Natural killer cell (primary cell): Measurements from ENCODE around the gene NEK4. TPM values are rescaled to one million over a fixed set of nuclear protein-coding genes. Genes with fewer than 3 reads are reported as not detected.
"Not testable (repeated sequence)": the region's sequence is repeated elsewhere in the genome, so short reads cannot be mapped to it uniquely, and the experiment has no call there.

ENCODE experiments used
- ATAC-seq, 3 donors: fragments of 150-1000 bp in 2 of 3; fragments of 200-7000 bp in 1 of 3; cut with Tn5 transposase; 1 replicate in 1 of 3; 2 replicates in 2 of 3; pipeline ENCODE4 v1.10.0; 2021; ENCODE audit warnings: mild to moderate bottlenecking in 2 of 3, moderate library complexity in 2 of 3
- DNase-seq, 2 donors: peaks; one replicate each; pipeline versions ENCODE4 v3.0.0 to v3.0.0-alpha.2; 2013 to 2021; ENCODE audit warnings: mixed read lengths in 1 of 2
- H3K27ac ChIP-seq: one replicate; pipeline ENCODE4 v1.5.1; 2013; ENCODE audit warnings: mild to moderate bottlenecking, low read length
- H3K27me3 ChIP-seq: one replicate; pipeline ENCODE4 v1.6.1; 2013; ENCODE audit warnings: low read length; ENCODE audit not compliant: control insufficient read depth, insufficient read depth
- H3K36me3 ChIP-seq: one replicate; pipeline ENCODE4 v1.6.1; 2013; ENCODE audit warnings: low read length; ENCODE audit not compliant: control insufficient read depth, insufficient read depth
- H3K4me1 ChIP-seq: one replicate; pipeline ENCODE4 v1.6.1; 2013; ENCODE audit warnings: low read length; ENCODE audit not compliant: control insufficient read depth, insufficient read depth
- H3K4me3 ChIP-seq: one replicate; pipeline ENCODE4 v1.5.1; 2013; ENCODE audit warnings: low read length
- H3K9me3 ChIP-seq: one replicate; pipeline ENCODE4 v1.6.1; 2013; ENCODE audit warnings: low read length; ENCODE audit not compliant: control insufficient read depth, insufficient read depth
- H3K27ac Mint-ChIP-seq, 2 donors: one replicate each; pipeline ENCODE4 v1.8.0; 2022; ENCODE audit warnings: mild to moderate bottlenecking in 2 of 2, mixed read lengths in 2 of 2, moderate library complexity in 1 of 2
- H3K27me3 Mint-ChIP-seq, 2 donors: one replicate each; pipeline ENCODE4 v1.8.0; 2022; ENCODE audit warnings: low read depth in 2 of 2, mixed read lengths in 2 of 2
- H3K36me3 Mint-ChIP-seq: one replicate; pipeline ENCODE4 v1.8.0; 2022; ENCODE audit warnings: mixed read lengths
- H3K4me1 Mint-ChIP-seq, 2 donors: one replicate each; pipeline ENCODE4 v1.8.0; 2022; ENCODE audit warnings: mixed read lengths in 2 of 2
- H3K4me3 Mint-ChIP-seq: one replicate; pipeline ENCODE4 v1.8.0; 2022; ENCODE audit warnings: mild to moderate bottlenecking, moderate library complexity, mixed read lengths
- H3K9me3 Mint-ChIP-seq, 2 donors: one replicate each; pipeline ENCODE4 v1.8.0; 2022; ENCODE audit warnings: mixed read lengths in 2 of 2
- CTCF ChIP-seq: fragments of 200-600 bp; IDR thresholded peaks from one replicate; pipeline ENCODE4 v1.8.0; 2022; ENCODE audit warnings: antibody characterized with exemption
- WGBS: methylation state at CpG from one replicate; pipeline ENCODE4 v1.1.7; 2013; ENCODE audit warnings: missing lambda C conversion rate; ENCODE audit not compliant: insufficient coverage; 5-methylcytosine and 5-hydroxymethylcytosine counted together
- intact Hi-C: fragments of 100-400 bp; cut with micrococcal nuclease; formaldehyde crosslinking; loops from one replicate; pipeline ENCODE4 v1.14.2; 2022
- total RNA-seq, 4 donors: library from RNA; stranded (reverse); fragments of 120-200 nt in 1 of 4; gene quantifications; one replicate each; pipeline versions ENCODE4 v1.2.3 to v1.2.4, GENCODE V29; 2013 to 2022

Gene NEK4
- total RNA-seq, 3 donors from 2014 or later (not counting 1 experiment from before 2014, with no cell fraction given) = 13.8 to 19.5 (median 15.5) TPM

- intact Hi-C loops = no loop called here
- Mint-ChIP-seq H3K4me1 (peaks cover 28 to 48% of the 10 kb centered on the region in 2 donors), H3K4me3 (no peak overlapping the region), H3K27ac (peak overlapping the region; percentile 14 to 64), H3K36me3 (peaks cover 30% of the 10 kb centered on the region), H3K27me3 (no peaks in the 10 kb centered on the region), H3K9me3 (no peaks in the 10 kb centered on the region)
- peaks cover 51% of the 10 kb centered on the region for H3K36me3 ChIP-seq
- no peak for TF ChIP-seq CTCF
- H3K27ac ChIP-seq = no peak overlapping the region
- no peaks in the 10 kb centered on the region for H3K9me3 ChIP-seq
- peaks cover 3% of the 10 kb centered on the region for H3K4me1 ChIP-seq
- WGBS = no CpG with 5 or more reads among the region's 1 CpG
- ATAC-seq (no peak), DNase-seq (no peak)
- no peaks in the 10 kb centered on the region for H3K27me3 ChIP-seq
- no peak overlapping the region for H3K4me3 ChIP-seq
These were observed 90.9 kb downstream of the NEK4 start for GRCh38 chr3:52679811-52680210.

- intact Hi-C loops = no loop called here
- Mint-ChIP-seq H3K27me3 (no peaks in the 10 kb centered on the region), H3K4me1 (peaks cover 22 to 44% of the 10 kb centered on the region in 2 donors), H3K36me3 (peaks cover 30% of the 10 kb centered on the region), H3K4me3 (no peak overlapping the region), H3K9me3 (no peaks in the 10 kb centered on the region), H3K27ac (peak overlapping the region; percentile 14 to 64)
- DNase-seq = no peak
- WGBS = 95% methylated on average over 2 of the region's 3 CpGs
- no peak for TF ChIP-seq CTCF
- H3K27ac ChIP-seq = no peak overlapping the region
- peaks cover 54% of the 10 kb centered on the region for H3K36me3 ChIP-seq
- peaks cover 3% of the 10 kb centered on the region for H3K4me1 ChIP-seq
- H3K4me3 ChIP-seq = no peak overlapping the region
- no peak for ATAC-seq
- no peaks in the 10 kb centered on the region for H3K27me3 ChIP-seq
- no peaks in the 10 kb centered on the region for H3K9me3 ChIP-seq
These were observed 91.6 kb downstream of the NEK4 start for GRCh38 chr3:52679199-52679538.

- H3K4me3 ChIP-seq = no peak overlapping the region
- H3K9me3 ChIP-seq = no peaks in the 10 kb centered on the region
- WGBS = 97% methylated on average over 5 of the region's 6 CpGs
- Mint-ChIP-seq H3K4me3 (no peak overlapping the region), H3K27me3 (no peaks in the 10 kb centered on the region), H3K4me1 (peaks cover 22 to 44% of the 10 kb centered on the region in 2 donors), H3K36me3 (peaks cover 30% of the 10 kb centered on the region), H3K27ac (peak overlapping the region; percentile 14 to 64), H3K9me3 (no peaks in the 10 kb centered on the region)
- intact Hi-C loops = no loop called here
- DNase-seq (no peak), ATAC-seq (no peak)
- H3K27ac ChIP-seq = no peak overlapping the region
- H3K36me3 ChIP-seq = peaks cover 56% of the 10 kb centered on the region
- no peaks in the 10 kb centered on the region for H3K27me3 ChIP-seq
- peaks cover 2% of the 10 kb centered on the region for H3K4me1 ChIP-seq
- no peak for TF ChIP-seq CTCF
These were observed 92.2 kb downstream of the NEK4 start for GRCh38 chr3:52678265-52679198.

GRCh38 chr3:52676201-52676600 lies 94.5 kb downstream of the NEK4 start:
- H3K4me3 Mint-ChIP-seq, H3K27me3 ChIP-seq, DNase-seq, H3K9me3 ChIP-seq, H3K27me3 Mint-ChIP-seq, H3K27ac ChIP-seq, H3K4me1 ChIP-seq, H3K4me3 ChIP-seq, H3K9me3 Mint-ChIP-seq, intact Hi-C loops, ATAC-seq: not testable (repeated sequence)
- H3K36me3 ChIP-seq = peaks cover 64% of the 10 kb centered on the region
- WGBS = 97% methylated on average over 3 of the region's 3 CpGs
- peaks cover 22 to 47% of the 10 kb centered on the region in 2 donors for H3K4me1 Mint-ChIP-seq
- peaks cover 30% of the 10 kb centered on the region for H3K36me3 Mint-ChIP-seq
- H3K27ac Mint-ChIP-seq = peak overlapping the region in 1 of 2 donors; percentile 41
